ENCODE results near the gene VBP1. TPM values are rescaled to one million over a fixed set of nuclear protein-coding genes. Genes with fewer than 3 reads are reported as not detected.
"Not testable (repeated sequence)": the region's sequence is repeated elsewhere in the genome, so short reads cannot be mapped to it uniquely, and the experiment has no call there.

The VBP1 gene
- total RNA-seq, 1 donor from 2014 or later: 64.4 TPM

GRCh38 chrX:155213731-155214130 is 2.5 kb upstream of the VBP1 start:
- no peak for DNase-seq
- H3K27me3 Mint-ChIP-seq (ENCODE audit: unreplicated experiment): peaks cover 3% of the 10 kb centered on the region
- no peak overlapping the region for H3K4me3 Mint-ChIP-seq (ENCODE audit: unreplicated experiment)
- no peaks in the 10 kb centered on the region for H3K36me3 Mint-ChIP-seq (ENCODE audit: unreplicated experiment)
- TF ChIP-seq, protein P1, sequence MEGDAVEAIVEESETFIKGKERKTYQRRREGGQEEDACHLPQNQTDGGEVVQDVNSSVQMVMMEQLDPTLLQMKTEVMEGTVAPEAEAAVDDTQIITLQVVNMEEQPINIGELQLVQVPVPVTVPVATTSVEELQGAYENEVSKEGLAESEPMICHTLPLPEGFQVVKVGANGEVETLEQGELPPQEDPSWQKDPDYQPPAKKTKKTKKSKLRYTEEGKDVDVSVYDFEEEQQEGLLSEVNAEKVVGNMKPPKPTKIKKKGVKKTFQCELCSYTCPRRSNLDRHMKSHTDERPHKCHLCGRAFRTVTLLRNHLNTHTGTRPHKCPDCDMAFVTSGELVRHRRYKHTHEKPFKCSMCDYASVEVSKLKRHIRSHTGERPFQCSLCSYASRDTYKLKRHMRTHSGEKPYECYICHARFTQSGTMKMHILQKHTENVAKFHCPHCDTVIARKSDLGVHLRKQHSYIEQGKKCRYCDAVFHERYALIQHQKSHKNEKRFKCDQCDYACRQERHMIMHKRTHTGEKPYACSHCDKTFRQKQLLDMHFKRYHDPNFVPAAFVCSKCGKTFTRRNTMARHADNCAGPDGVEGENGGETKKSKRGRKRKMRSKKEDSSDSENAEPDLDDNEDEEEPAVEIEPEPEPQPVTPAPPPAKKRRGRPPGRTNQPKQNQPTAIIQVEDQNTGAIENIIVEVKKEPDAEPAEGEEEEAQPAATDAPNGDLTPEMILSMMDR (IDR thresholded peaks at IDR 0.05; ENCODE audit: partially characterized antibody, unreplicated experiment): no peak
- no peak overlapping the region for H3K27ac Mint-ChIP-seq (ENCODE audit: unreplicated experiment)
- no peaks in the 10 kb centered on the region for H3K9me3 Mint-ChIP-seq (ENCODE audit: unreplicated experiment)
- peaks cover 4% of the 10 kb centered on the region for H3K4me1 Mint-ChIP-seq (ENCODE audit: low read depth, unreplicated experiment)

- H3K4me1 Mint-ChIP-seq (ENCODE audit: low read depth, unreplicated experiment): peaks cover 7% of the 10 kb centered on the region
- peak overlapping the region; percentile 86 for H3K4me3 Mint-ChIP-seq (ENCODE audit: unreplicated experiment)
- H3K27me3 Mint-ChIP-seq (ENCODE audit: unreplicated experiment): peaks cover 3% of the 10 kb centered on the region
- no peak for DNase-seq
- TF ChIP-seq, protein P1 (IDR thresholded peaks at IDR 0.05; ENCODE audit: partially characterized antibody, unreplicated experiment): no peak
- no peaks in the 10 kb centered on the region for H3K36me3 Mint-ChIP-seq (ENCODE audit: unreplicated experiment)
- peak overlapping the region; percentile 73 for H3K27ac Mint-ChIP-seq (ENCODE audit: unreplicated experiment)
- no peaks in the 10 kb centered on the region for H3K9me3 Mint-ChIP-seq (ENCODE audit: unreplicated experiment)
Measured at GRCh38 chrX:155215443-155216178, 649 bp upstream of the VBP1 start.

DNA sequence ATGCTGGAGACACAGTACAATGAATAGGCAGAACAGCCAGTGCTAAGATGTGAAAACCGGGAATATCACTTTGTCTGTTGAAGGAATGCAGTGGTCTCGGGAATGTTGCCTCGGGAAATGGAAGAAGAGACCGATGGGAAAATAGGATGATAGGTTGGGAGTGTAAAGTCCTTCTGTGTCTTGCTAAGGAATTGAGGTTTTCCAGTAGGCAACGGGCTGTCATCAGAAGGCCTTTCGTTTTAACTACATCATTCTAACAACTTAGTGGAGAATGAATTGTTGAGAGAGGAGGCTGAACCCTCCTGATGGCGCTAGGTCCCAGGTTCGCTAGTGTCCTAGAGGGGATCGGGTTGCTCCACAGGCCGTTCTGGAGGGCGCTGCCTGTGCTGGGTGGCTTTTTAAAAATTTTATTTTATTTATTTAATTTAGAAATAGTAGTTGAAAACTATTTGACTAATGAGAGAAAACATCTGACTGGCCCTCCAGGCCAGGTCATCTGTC is 730 bp downstream of the VBP1 start:
- peak overlapping the region; percentile 98 for H3K27ac Mint-ChIP-seq (ENCODE audit: unreplicated experiment)
- H3K36me3 Mint-ChIP-seq (ENCODE audit: unreplicated experiment): no peaks in the 10 kb centered on the region
- peaks cover 3% of the 10 kb centered on the region for H3K27me3 Mint-ChIP-seq (ENCODE audit: unreplicated experiment)
- no peak for DNase-seq
- TF ChIP-seq, protein P1 (IDR thresholded peaks at IDR 0.05; ENCODE audit: partially characterized antibody, unreplicated experiment): no peak
- H3K4me3 Mint-ChIP-seq (ENCODE audit: unreplicated experiment): peak overlapping the region; percentile 98
- H3K4me1 Mint-ChIP-seq (ENCODE audit: low read depth, unreplicated experiment): peaks cover 7% of the 10 kb centered on the region
- no peaks in the 10 kb centered on the region for H3K9me3 Mint-ChIP-seq (ENCODE audit: unreplicated experiment)

- Mint-ChIP-seq H3K4me1 (ENCODE audit: low read depth, unreplicated experiment) (peaks cover 7% of the 10 kb centered on the region), H3K36me3 (ENCODE audit: unreplicated experiment) (no peaks in the 10 kb centered on the region), H3K27ac (ENCODE audit: unreplicated experiment) (no peak overlapping the region), H3K4me3 (ENCODE audit: unreplicated experiment) (peak overlapping the region; percentile 63), H3K9me3 (ENCODE audit: unreplicated experiment) (no peaks in the 10 kb centered on the region), H3K27me3 (ENCODE audit: unreplicated experiment) (peaks cover 3% of the 10 kb centered on the region)
- DNase-seq: no peak
- TF ChIP-seq, protein P1 (IDR thresholded peaks at IDR 0.05; ENCODE audit: partially characterized antibody, unreplicated experiment): no peak
Measured at GRCh38 chrX:155218777-155219176, 2.5 kb downstream of the VBP1 start.

- TF ChIP-seq, protein P1 (IDR thresholded peaks at IDR 0.05; ENCODE audit: partially characterized antibody, unreplicated experiment): no peak
- H3K27ac Mint-ChIP-seq (ENCODE audit: unreplicated experiment): no peak overlapping the region
- peaks cover 3% of the 10 kb centered on the region for H3K27me3 Mint-ChIP-seq (ENCODE audit: unreplicated experiment)
- H3K9me3 Mint-ChIP-seq (ENCODE audit: unreplicated experiment): peaks cover 3% of the 10 kb centered on the region
- DNase-seq: no peak
- H3K4me3 Mint-ChIP-seq (ENCODE audit: unreplicated experiment): no peak overlapping the region
- H3K4me1 Mint-ChIP-seq (ENCODE audit: low read depth, unreplicated experiment): peaks cover 7% of the 10 kb centered on the region
- H3K36me3 Mint-ChIP-seq (ENCODE audit: unreplicated experiment): peaks cover 7% of the 10 kb centered on the region
Measured at GRCh38 chrX:155221351-155221750, 5.1 kb downstream of the VBP1 start.

DNA sequence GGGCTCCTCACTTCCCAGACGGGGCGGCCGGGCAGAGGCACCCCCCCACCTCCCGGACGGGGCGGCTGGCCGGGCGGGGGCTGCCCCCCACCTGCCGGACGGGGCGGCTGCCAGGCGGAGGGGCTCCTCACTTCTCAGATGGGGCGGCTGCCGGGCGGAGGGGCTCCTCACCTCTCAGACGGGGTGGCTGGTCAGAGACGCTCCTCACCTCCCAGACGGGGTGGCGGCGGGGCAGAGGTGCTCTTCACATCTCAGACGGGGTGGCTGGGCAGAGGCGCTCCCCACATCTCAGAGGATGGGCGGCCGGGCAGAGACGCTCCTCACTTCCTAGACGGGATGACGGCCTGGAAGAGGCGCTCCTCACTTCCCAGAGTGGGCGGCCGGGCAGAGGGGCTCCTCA is 7.5 kb downstream of the VBP1 start:
- H3K9me3 Mint-ChIP-seq (ENCODE audit: unreplicated experiment); H3K27ac Mint-ChIP-seq (ENCODE audit: unreplicated experiment); DNase-seq; H3K4me3 Mint-ChIP-seq (ENCODE audit: unreplicated experiment); H3K27me3 Mint-ChIP-seq (ENCODE audit: unreplicated experiment); H3K36me3 Mint-ChIP-seq (ENCODE audit: unreplicated experiment); H3K4me1 Mint-ChIP-seq (ENCODE audit: low read depth, unreplicated experiment): not testable (repeated sequence)
